H1 (cell line): ENCODE results near the gene TMEM183A. TPM values are rescaled to one million over a fixed set of nuclear protein-coding genes. Genes with fewer than 3 reads are reported as not detected.

Source experiments
- CTCF ChIA-PET: fragments of 300-600 bp; sonication (Branson Sonifier 250); formaldehyde crosslinking; loops from one replicate; lab custom pipeline; 2021; ENCODE audit not compliant: partially characterized antibody; lab: Charles Lee
- POLR2A ChIA-PET: fragments of 300-600 bp; sonication (Branson Sonifier 250); formaldehyde crosslinking; loops from one replicate; lab custom pipeline; 2021; ENCODE audit warnings: inconsistent platforms; ENCODE audit not compliant: partially characterized antibody; lab: Charles Lee
- DNase-seq, 2 experiments: peaks; one replicate each; pipeline versions ENCODE4 v3.0.0 to v3.0.0-alpha.2; 2010 to 2022; ENCODE audit warnings: low spot score in 2 of 2, low read depth in 1 of 2, mixed read lengths in 1 of 2
- FAIRE-seq: peaks from 2 replicates; lab custom pipeline; 2011; peaks lifted over from hg19 to GRCh38; lab: Jason Lieb, UNC
- H2AFZ ChIP-seq: 2 replicates; pipeline ENCODE4 v1.8.1; 2012; ENCODE audit warnings: low read length, inconsistent platforms
- H2AK5ac ChIP-seq: 2 replicates; pipeline ENCODE4 v1.6.1; 2013; ENCODE audit warnings: low read depth, low read length
- H2BK120ac ChIP-seq: replicated peaks from 2 replicates; pipeline ENCODE3; 2013; ENCODE audit warnings: low read depth, low read length, inconsistent platforms
- H2BK12ac ChIP-seq: 2 replicates; pipeline ENCODE4 v1.6.1; 2013; ENCODE audit warnings: low read depth, low read length
- H2BK15ac ChIP-seq: 2 replicates; pipeline ENCODE4 v1.6.1; 2013; ENCODE audit warnings: low read length
- H2BK20ac ChIP-seq: 2 replicates; pipeline ENCODE4 v1.6.1; 2013; ENCODE audit warnings: low read length
- H2BK5ac ChIP-seq: 2 replicates; pipeline ENCODE4 v1.6.1; 2013; ENCODE audit warnings: low read depth, low read length
- H3K14ac ChIP-seq: 2 replicates; pipeline ENCODE4 v1.6.1; 2013; ENCODE audit warnings: inconsistent platforms; ENCODE audit not compliant: insufficient read length
- H3K18ac ChIP-seq: 2 replicates; pipeline ENCODE4 v1.6.1; 2013; ENCODE audit warnings: low read length; ENCODE audit errors: extremely low read depth
- H3K23ac ChIP-seq: 2 replicates; pipeline ENCODE4 v1.6.1; 2013; ENCODE audit warnings: inconsistent platforms; ENCODE audit not compliant: insufficient read length
- H3K23me2 ChIP-seq: 2 replicates; pipeline ENCODE4 v1.6.1; 2013; ENCODE audit warnings: low read depth, low read length
- H3K27ac ChIP-seq: 2 replicates; pipeline ENCODE4 v1.6.1; 2011; ENCODE audit warnings: low read depth, low read length, inconsistent platforms
- H3K27me3 ChIP-seq, 4 experiments: replicated peaks in 1 of 4; 1 replicate in 1 of 4; 2 replicates in 3 of 4; pipeline versions ENCODE4 v1.6.1 to v1.8.1; 2011 to 2013; ENCODE audit warnings: low read length in 3 of 4, mild to moderate bottlenecking in 3 of 4, inconsistent platforms in 2 of 4, mixed read lengths in 2 of 4, moderate library complexity in 1 of 4; ENCODE audit not compliant: control insufficient read depth in 3 of 4, insufficient read depth in 3 of 4; ENCODE audit errors: extremely low read depth in 1 of 4
- H3K36me3 ChIP-seq, 4 experiments: 2 replicates each; pipeline versions ENCODE4 v1.6.1 to v1.8.1; 2011 to 2013; ENCODE audit warnings: mild to moderate bottlenecking in 4 of 4, low read length in 3 of 4, moderate library complexity in 2 of 4, control low read depth in 1 of 4, inconsistent platforms in 1 of 4; ENCODE audit not compliant: insufficient read depth in 4 of 4, control insufficient read depth in 2 of 4
- H3K4ac ChIP-seq: replicated peaks from 2 replicates; pipeline ENCODE3; 2013; ENCODE audit warnings: low read length, low read depth, mixed read lengths, inconsistent platforms; ENCODE audit not compliant: insufficient read length
- H3K4me1 ChIP-seq, 4 experiments: replicated peaks in 1 of 4; 1 replicate in 1 of 4; 2 replicates in 3 of 4; pipeline versions ENCODE4 v1.6.1 to v1.8.1; 2011 to 2013; ENCODE audit warnings: low read length in 3 of 4, inconsistent platforms in 2 of 4, mixed read lengths in 1 of 4; ENCODE audit not compliant: insufficient read depth in 4 of 4, control insufficient read depth in 3 of 4
- H3K4me2 ChIP-seq, 2 experiments: 2 replicates each; pipeline versions ENCODE4 v1.6.1 to v1.8.1; 2011 to 2013; ENCODE audit warnings: low read depth in 2 of 2, low read length in 2 of 2, control low read depth in 1 of 2, inconsistent platforms in 1 of 2, mild to moderate bottlenecking in 1 of 2; ENCODE audit not compliant: insufficient read depth in 1 of 2
- H3K4me3 ChIP-seq, 4 experiments: fragments of 200-600, 300-600 bp in 1 of 4; sonication (generic), shearing (Covaris generic), sonication (Bioruptor Twin) in 1 of 4; 2 replicates each; pipeline versions ENCODE4 v1.5.1 to v1.8.1; 2011 to 2016; ENCODE audit warnings: low read length in 4 of 4, low read depth in 3 of 4, control low read depth in 2 of 4, inconsistent platforms in 2 of 4, mild to moderate bottlenecking in 2 of 4, mixed read lengths in 1 of 4, moderate library complexity in 1 of 4; ENCODE audit not compliant: insufficient read depth in 2 of 4; ENCODE audit errors: extremely low read depth in 1 of 4
- H3K56ac ChIP-seq: replicated peaks from 2 replicates; pipeline ENCODE3; 2013; ENCODE audit warnings: low read depth, mild to moderate bottlenecking, mixed read lengths, low read length, inconsistent platforms; ENCODE audit not compliant: insufficient read length
- H3K79me1 ChIP-seq: 2 replicates; pipeline ENCODE4 v1.6.1; 2013; ENCODE audit warnings: low read depth, low read length, control low read depth
- H3K79me2 ChIP-seq, 2 experiments: 2 replicates each; pipeline versions ENCODE4 v1.6.1 to v1.8.1; 2012 to 2013; ENCODE audit warnings: low read length in 2 of 2, mild to moderate bottlenecking in 2 of 2, inconsistent platforms in 1 of 2; ENCODE audit not compliant: insufficient read depth in 2 of 2, control insufficient read depth in 1 of 2
- H3K9ac ChIP-seq, 4 experiments: replicated peaks in 1 of 4; 1 replicate in 1 of 4; 2 replicates in 3 of 4; pipeline versions ENCODE4 v1.6.1 to v1.8.1; 2011 to 2013; ENCODE audit warnings: low read depth in 3 of 4, low read length in 3 of 4, control low read depth in 2 of 4, mild to moderate bottlenecking in 2 of 4, moderate library complexity in 2 of 4, inconsistent platforms in 1 of 4; ENCODE audit errors: extremely low read depth in 1 of 4
- H3K9me3 ChIP-seq, 2 experiments: 2 replicates each; pipeline versions ENCODE4 v1.6.1 to v1.8.1; 2012 to 2013; ENCODE audit warnings: mild to moderate bottlenecking in 2 of 2, moderate library complexity in 2 of 2, control low read depth in 1 of 2, inconsistent platforms in 1 of 2, low read depth in 1 of 2, low read length in 1 of 2, mixed read lengths in 1 of 2; ENCODE audit not compliant: insufficient read depth in 2 of 2
- H4K20me1 ChIP-seq, 2 experiments: replicated peaks in 1 of 2; 2 replicates each; pipeline versions ENCODE3 to v1.8.1; 2011 to 2013; ENCODE audit warnings: inconsistent platforms in 2 of 2, low read length in 2 of 2, mild to moderate bottlenecking in 1 of 2; ENCODE audit not compliant: insufficient read depth in 2 of 2, control insufficient read depth in 1 of 2
- H4K5ac ChIP-seq: 2 replicates; pipeline ENCODE4 v1.6.1; 2013; ENCODE audit warnings: low read length, low read depth, mixed read lengths, inconsistent platforms; ENCODE audit not compliant: insufficient read length
- H4K8ac ChIP-seq: 2 replicates; pipeline ENCODE4 v1.8.0; 2013; ENCODE audit warnings: mild to moderate bottlenecking, moderate library complexity, low read length, inconsistent platforms; ENCODE audit not compliant: insufficient read depth; ENCODE audit errors: extremely low read depth
- H4K91ac ChIP-seq: replicated peaks from 2 replicates; pipeline ENCODE3; 2013; ENCODE audit warnings: low read length, mixed read lengths, inconsistent platforms; ENCODE audit not compliant: insufficient read length
- HDAC2 ChIP-seq, 2 experiments: fragments of 300-600 bp in 1 of 2; sonication (generic) in 1 of 2; IDR thresholded peaks; 2 replicates each; pipeline ENCODE4 v1.6.1; 2011 to 2012; ENCODE audit warnings: low read depth in 2 of 2, low read length in 2 of 2, mild to moderate bottlenecking in 2 of 2, moderate library complexity in 2 of 2, borderline replicate concordance in 1 of 2, inconsistent platforms in 1 of 2
- RFX5 ChIP-seq: IDR thresholded peaks from 2 replicates; pipeline ENCODE4 v1.6.1; 2011; ENCODE audit warnings: low read depth, low read length, improper control_type of control experiment, borderline replicate concordance
- ZNF274 ChIP-seq: IDR thresholded peaks from 2 replicates; pipeline ENCODE4 v1.7.0; 2012; ENCODE audit warnings: low read length, borderline replicate concordance; ENCODE audit errors: extremely low read depth
- WGBS, 2 experiments: shearing (Covaris generic) in 1 of 2; methylation state at CpG; one replicate each; pipeline versions ENCODE4 v1.1.6 to v1.1.7; 2013 to 2015; ENCODE audit warnings: low lambda C conversion rate in 2 of 2, mixed read lengths in 2 of 2, inconsistent platforms in 1 of 2, low coverage in 1 of 2, missing lambda C conversion rate in 1 of 2; ENCODE audit not compliant: insufficient replicate concordance in 2 of 2, insufficient coverage in 1 of 2, insufficient read length in 1 of 2; ENCODE audit errors: extremely low coverage in 1 of 2, missing lambda C conversion rate in 1 of 2; 5-methylcytosine and 5-hydroxymethylcytosine counted together
- polyA plus RNA-seq, 7 experiments: library from polyadenylated mRNA; depleted of rRNA in 3 of 7; stranded (reverse) in 5 of 7; unstranded in 2 of 7; fragments of >200 nt in 5 of 7; fragments of 200-250 nt in 2 of 7; gene quantifications; 1 replicate in 5 of 7; 2 replicates in 1 of 7; 4 replicates in 1 of 7; pipeline versions ENCODE4 v1.2.1 to v1.2.3, GENCODE V29; 2011 to 2013; ENCODE audit warnings: missing spikeins in 2 of 7, mixed read lengths in 2 of 7
- total RNA-seq: library from RNA; stranded (reverse); fragmentation: NEBNext Ultra II Directional; extraction: Animal tissue kit (Norgen Biotek cat#: 25700); gene quantifications from 2 replicates; pipeline ENCODE4 v1.2.1, GENCODE V29; 2021

Gene TMEM183A
- total and polyA plus RNA-seq, 2 of the 8 experiments (the other 6 are each of a cell fraction or from before 2014, with no cell fraction given): 107 to 173 TPM

DNA sequence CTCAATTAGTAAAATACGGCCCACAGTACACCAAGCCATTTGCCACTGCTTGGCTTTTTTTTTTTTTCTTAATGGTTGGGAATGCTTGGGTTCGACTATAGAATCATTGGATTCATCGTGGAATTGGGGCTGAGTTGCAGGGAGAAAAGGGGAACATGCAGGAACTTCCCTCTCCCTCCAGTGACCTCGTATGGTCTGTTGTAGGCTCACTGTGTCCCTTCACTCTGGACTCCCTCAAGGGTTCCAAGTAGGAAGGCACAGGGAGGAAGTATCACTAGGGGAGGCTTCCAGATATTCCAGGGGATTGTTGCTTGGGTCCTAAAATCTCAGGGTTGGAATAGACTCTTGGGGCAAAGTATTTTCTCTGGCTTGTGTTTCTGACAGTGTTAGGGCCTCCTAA is 43.7 kb downstream of the TMEM183A start:
- Histone ChIP-seq H2BK120ac (no peak overlapping the region), H3K56ac (no peak overlapping the region), H3K4me2 (no peak overlapping the region), H3K4me1 (peaks cover 13 to 34% (median 22%) of the 10 kb centered on the region in 4 experiments), H4K20me1 (no peaks in the 10 kb centered on the region), H3K9me3 (no peaks in the 10 kb centered on the region), H2AK5ac (no peak overlapping the region), H3K27ac (no peak overlapping the region), H3K79me2 (no peaks in the 10 kb centered on the region), H3K79me1 (no peaks in the 10 kb centered on the region), H3K14ac (no peak overlapping the region), H4K91ac (no peak overlapping the region), H4K5ac (no peak overlapping the region), H2AFZ (no peak overlapping the region), H3K36me3 (no peaks in the 10 kb centered on the region; a peak in 2 of 8 replicates), H2BK15ac (no peak overlapping the region), H3K4ac (no peak overlapping the region), H2BK12ac (no peak overlapping the region), H3K9ac (no peak overlapping the region), H2BK20ac (no peak overlapping the region), H4K8ac (no peak overlapping the region), H3K23ac (no peak overlapping the region), H3K27me3 (no peaks in the 10 kb centered on the region), H3K23me2 (no peaks in the 10 kb centered on the region), H2BK5ac (no peak overlapping the region), H3K18ac (no peak overlapping the region), H3K4me3 (no peak overlapping the region)
- ChIA-PET CTCF (interaction anchor here (1.1 to 49.7 kb wide), 8 partner anchors 5 to 243 kb away, joined by 4 to 1089 read pairs (median 134); partner anchors contain the start of genes ADORA1, MYOG and PPFIA4), POLR2A (interaction anchor here (1.0 kb wide), 1 partner anchor 15 kb away, joined by 3 read pairs; no protein-coding TSS in a partner anchor)
- no peak for DNase-seq
- no peak for TF ChIP-seq HDAC2 (IDR thresholded peaks at IDR 0.05; ENCODE audit: borderline replicate concordance in 1 of 2, low read depth in 2 of 2, low read length in 2 of 2)
- TF ChIP-seq RFX5: no peak
- no peak for TF ChIP-seq ZNF274
- WGBS, 2 experiments: 87% methylated on average over 2 of the region's 4 CpGs; no CpG with 5 or more reads in 1 of the 2 experiments
- no peak for FAIRE-seq
